Mesendoderm (in vitro differentiated cells): ENCODE results near the gene KSR2.
"Not testable (repeated sequence)": the region's sequence is repeated elsewhere in the genome, so short reads cannot be mapped to it uniquely, and the experiment has no call there.

Experiments used
- DNase-seq: peaks from one replicate; pipeline ENCODE4 v3.0.0; 2013
- H2AK5ac ChIP-seq: 2 replicates; pipeline ENCODE4 v1.6.1; 2013; ENCODE audit warnings: low read length, inconsistent platforms
- H2BK120ac ChIP-seq: 2 replicates; pipeline ENCODE4 v1.6.1; 2013; ENCODE audit warnings: low read depth, mild to moderate bottlenecking, low read length, moderate library complexity, mixed read lengths
- H2BK15ac ChIP-seq: replicated peaks from 2 replicates; pipeline ENCODE4 v1.6.1; 2013; ENCODE audit warnings: low read depth, mild to moderate bottlenecking, moderate library complexity
- H2BK5ac ChIP-seq: 2 replicates; pipeline ENCODE4 v1.6.1; 2013; ENCODE audit warnings: low read length, inconsistent platforms
- H3K18ac ChIP-seq: 2 replicates; pipeline ENCODE4 v1.6.1; 2013; ENCODE audit warnings: mild to moderate bottlenecking, low read length, mixed read lengths
- H3K23ac ChIP-seq: one replicate; pipeline ENCODE4 v1.6.1; 2013; ENCODE audit warnings: low read length
- H3K27ac ChIP-seq: 2 replicates; pipeline ENCODE4 v1.5.1; 2013; ENCODE audit warnings: low read depth, mild to moderate bottlenecking, inconsistent platforms, low read length, moderate library complexity
- H3K27me3 ChIP-seq: 2 replicates; pipeline ENCODE4 v1.6.1; 2013; ENCODE audit warnings: low read length, control low read depth, mild to moderate bottlenecking, inconsistent platforms; ENCODE audit not compliant: insufficient read depth, poor library complexity
- H3K36me3 ChIP-seq: 2 replicates; pipeline ENCODE4 v1.6.1; 2013; ENCODE audit warnings: low read length, inconsistent platforms; ENCODE audit not compliant: control insufficient read depth, insufficient read depth
- H3K4ac ChIP-seq: one replicate; pipeline ENCODE4 v1.6.1; 2013; ENCODE audit warnings: low read depth, mild to moderate bottlenecking, low read length, moderate library complexity
- H3K4me1 ChIP-seq: 2 replicates; pipeline ENCODE4 v1.6.1; 2013; ENCODE audit warnings: low read depth, low read length, inconsistent platforms; ENCODE audit not compliant: control insufficient read depth
- H3K4me2 ChIP-seq: 2 replicates; pipeline ENCODE4 v1.6.1; 2013; ENCODE audit warnings: low read length
- H3K4me3 ChIP-seq: 2 replicates; pipeline ENCODE4 v1.5.1; 2013; ENCODE audit warnings: mild to moderate bottlenecking, low read length
- H3K56ac ChIP-seq: one replicate; pipeline ENCODE4 v1.6.1; 2013; ENCODE audit warnings: low read length
- H3K79me1 ChIP-seq: 2 replicates; pipeline ENCODE4 v1.6.1; 2013; ENCODE audit warnings: low read length, inconsistent platforms
- H3K79me2 ChIP-seq: 2 replicates; pipeline ENCODE4 v1.6.1; 2013; ENCODE audit warnings: mild to moderate bottlenecking, low read length; ENCODE audit not compliant: control insufficient read depth, insufficient read depth
- H3K9ac ChIP-seq: 2 replicates; pipeline ENCODE4 v1.6.1; 2013; ENCODE audit warnings: low read length, inconsistent platforms
- H4K5ac ChIP-seq: one replicate; pipeline ENCODE4 v1.6.1; 2013; ENCODE audit warnings: low read length
- H4K8ac ChIP-seq: one replicate; pipeline ENCODE4 v1.6.1; 2013; ENCODE audit warnings: low read depth, mild to moderate bottlenecking, control low read depth, low read length, moderate library complexity
- WGBS: extraction: QIAGEN DNeasy Blood & Tissue Kit; methylation state at CpG from one replicate; pipeline ENCODE4 v1.1.7; 2013; ENCODE audit warnings: low lambda C conversion rate, missing lambda C conversion rate; ENCODE audit not compliant: insufficient coverage; ENCODE audit errors: extremely low coverage; 5-methylcytosine and 5-hydroxymethylcytosine counted together

Gene KSR2

GRCh38 chr12:117731131-117731530, 237.7 kb downstream of the KSR2 start:
- not testable (repeated sequence) for H3K4me3 ChIP-seq, H3K27ac ChIP-seq, H3K23ac ChIP-seq, DNase-seq, H2BK15ac ChIP-seq, H4K5ac ChIP-seq, H3K79me2 ChIP-seq, H2BK120ac ChIP-seq, H3K4me1 ChIP-seq, H3K79me1 ChIP-seq, H3K9ac ChIP-seq, H3K27me3 ChIP-seq, H2AK5ac ChIP-seq, H4K8ac ChIP-seq, H3K36me3 ChIP-seq, H3K56ac ChIP-seq, H3K4ac ChIP-seq, H2BK5ac ChIP-seq, H3K4me2 ChIP-seq, H3K18ac ChIP-seq
- WGBS, result no CpG with 5 or more reads among the region's 32 CpGs

GRCh38 chr12:117727301-117727700, 241.5 kb downstream of the KSR2 start:
- DNase-seq, result no peak
- H3K27ac ChIP-seq, result no peak overlapping the region
- H2AK5ac ChIP-seq, result no peak overlapping the region
- H3K4me1 ChIP-seq, result no peaks in the 10 kb centered on the region
- H3K23ac ChIP-seq, result no peak overlapping the region
- H4K5ac ChIP-seq, result no peak overlapping the region
- no peaks in the 10 kb centered on the region for H3K79me1 ChIP-seq
- no peaks in the 10 kb centered on the region for H3K36me3 ChIP-seq
- no peak overlapping the region for H4K8ac ChIP-seq
- no peak overlapping the region for H3K4ac ChIP-seq
- H3K56ac ChIP-seq, result no peak overlapping the region
- no peak overlapping the region for H2BK5ac ChIP-seq
- H2BK120ac ChIP-seq, result no peak overlapping the region
- no peaks in the 10 kb centered on the region for H3K79me2 ChIP-seq
- no peak overlapping the region for H3K18ac ChIP-seq
- H2BK15ac ChIP-seq, result no peak overlapping the region
- WGBS, result no CpG with 5 or more reads among the region's 1 CpG
- H3K27me3 ChIP-seq, result no peaks in the 10 kb centered on the region
- no peak overlapping the region for H3K4me2 ChIP-seq
- no peak overlapping the region for H3K9ac ChIP-seq
- H3K4me3 ChIP-seq, result no peak overlapping the region

- Histone ChIP-seq H4K5ac (no peak overlapping the region), H2AK5ac (no peak overlapping the region), H3K4me1 (no peaks in the 10 kb centered on the region), H3K27me3 (no peaks in the 10 kb centered on the region), H3K4ac (no peak overlapping the region), H3K18ac (no peak overlapping the region), H2BK15ac (no peak overlapping the region), H3K36me3 (no peaks in the 10 kb centered on the region), H3K4me3 (no peak overlapping the region), H2BK5ac (no peak overlapping the region), H3K27ac (no peak overlapping the region), H4K8ac (no peak overlapping the region), H3K23ac (no peak overlapping the region), H3K56ac (no peak overlapping the region), H2BK120ac (no peak overlapping the region), H3K9ac (no peak overlapping the region), H3K79me1 (no peaks in the 10 kb centered on the region), H3K4me2 (no peak overlapping the region), H3K79me2 (no peaks in the 10 kb centered on the region)
- DNase-seq, result no peak
- WGBS, result no CpG with 5 or more reads among the region's 4 CpGs
These were observed 244.2 kb downstream of the KSR2 start for GRCh38 chr12:117724543-117724942.

GRCh38 chr12:117718559-117718958, 250.2 kb downstream of the KSR2 start:
- no peak overlapping the region for H2AK5ac ChIP-seq
- no peak overlapping the region for H4K8ac ChIP-seq
- H3K4me2 ChIP-seq, result no peak overlapping the region
- no peak overlapping the region for H3K27ac ChIP-seq
- no peaks in the 10 kb centered on the region for H3K36me3 ChIP-seq
- H3K79me1 ChIP-seq, result no peaks in the 10 kb centered on the region
- no peak overlapping the region for H3K56ac ChIP-seq
- no peak overlapping the region for H2BK5ac ChIP-seq
- no peak overlapping the region for H4K5ac ChIP-seq
- H3K23ac ChIP-seq, result no peak overlapping the region
- WGBS, result no CpG with 5 or more reads among the region's 4 CpGs
- H3K4me1 ChIP-seq, result no peaks in the 10 kb centered on the region
- no peak overlapping the region for H3K4ac ChIP-seq
- no peaks in the 10 kb centered on the region for H3K79me2 ChIP-seq
- H3K27me3 ChIP-seq, result no peaks in the 10 kb centered on the region
- no peak overlapping the region for H2BK15ac ChIP-seq
- DNase-seq, result peak; percentile 2
- no peak overlapping the region for H3K9ac ChIP-seq
- no peak overlapping the region for H3K4me3 ChIP-seq
- no peak overlapping the region for H2BK120ac ChIP-seq
- H3K18ac ChIP-seq, result no peak overlapping the region

- Histone ChIP-seq H3K4me2 (no peak overlapping the region), H3K79me2 (no peaks in the 10 kb centered on the region), H3K18ac (no peak overlapping the region), H3K27ac (no peak overlapping the region), H2AK5ac (no peak overlapping the region), H3K56ac (no peak overlapping the region), H3K79me1 (no peaks in the 10 kb centered on the region), H3K4ac (no peak overlapping the region), H3K27me3 (no peaks in the 10 kb centered on the region), H3K23ac (no peak overlapping the region), H3K4me3 (no peak overlapping the region), H3K9ac (no peak overlapping the region), H2BK15ac (no peak overlapping the region), H3K36me3 (no peaks in the 10 kb centered on the region), H4K8ac (no peak overlapping the region), H3K4me1 (no peaks in the 10 kb centered on the region), H4K5ac (no peak overlapping the region), H2BK120ac (no peak overlapping the region), H2BK5ac (no peak overlapping the region)
- no CpG with 5 or more reads among the region's 1 CpG for WGBS
- DNase-seq, result no peak
These were observed 250.6 kb downstream of the KSR2 start for GRCh38 chr12:117718141-117718540.

- no peak overlapping the region for H3K27ac ChIP-seq
- no peak overlapping the region for H3K4me2 ChIP-seq
- H3K56ac ChIP-seq, result no peak overlapping the region
- H3K4ac ChIP-seq, result no peak overlapping the region
- H3K18ac ChIP-seq, result no peak overlapping the region
- H3K36me3 ChIP-seq, result no peaks in the 10 kb centered on the region
- no peak overlapping the region for H2BK5ac ChIP-seq
- DNase-seq, result peak; percentile 5
- H3K4me3 ChIP-seq, result no peak overlapping the region
- H4K8ac ChIP-seq, result no peak overlapping the region
- no peak overlapping the region for H3K9ac ChIP-seq
- H2BK120ac ChIP-seq, result no peak overlapping the region
- no peaks in the 10 kb centered on the region for H3K79me1 ChIP-seq
- no peak overlapping the region for H2AK5ac ChIP-seq
- H4K5ac ChIP-seq, result no peak overlapping the region
- WGBS, result no CpG with 5 or more reads among the region's 4 CpGs
- no peak overlapping the region for H3K23ac ChIP-seq
- H3K4me1 ChIP-seq, result no peaks in the 10 kb centered on the region
- H2BK15ac ChIP-seq, result no peak overlapping the region
- H3K79me2 ChIP-seq, result no peaks in the 10 kb centered on the region
- no peaks in the 10 kb centered on the region for H3K27me3 ChIP-seq
These were observed 254.6 kb downstream of the KSR2 start for GRCh38 chr12:117714203-117714602.
